HepG2 (cell line): ENCODE data around the gene P2RX1. TPM values are rescaled to one million over a fixed set of nuclear protein-coding genes. Genes with fewer than 3 reads are reported as not detected.

ENCODE experiments used
- ARNTL ChIP-seq: sonication (generic); formaldehyde crosslinking; IDR thresholded peaks from 2 replicates; pipeline ENCODE4 v1.4.0; 2020; ENCODE audit warnings: mild to moderate bottlenecking, missing genetic modification reagents
- ATAD3A ChIP-seq: sonication (generic); formaldehyde crosslinking; IDR thresholded peaks from 2 replicates; pipeline ENCODE4 v1.4.0; 2020; ENCODE audit warnings: missing genetic modification reagents
- ATF4 ChIP-seq, 2 experiments: fragments of 450-650 bp in 1 of 2; sonication (generic) in 1 of 2; formaldehyde crosslinking; IDR thresholded peaks; 2 replicates each; pipeline versions ENCODE4 v1.5.0 to v1.8.0; 2020 to 2022; ENCODE audit warnings: mild to moderate bottlenecking in 1 of 2, missing genetic modification reagents in 1 of 2
- CEBPB ChIP-seq: IDR thresholded peaks from 2 replicates; pipeline ENCODE4 v1.6.1; 2011; ENCODE audit warnings: low read depth, low read length, improper control_type of control experiment, borderline replicate concordance
- KDM2A ChIP-seq: sonication (generic); formaldehyde crosslinking; IDR thresholded peaks from 2 replicates; pipeline ENCODE4 v1.4.0; 2020; ENCODE audit warnings: low read depth, missing genetic modification reagents, borderline replicate concordance
- MYC ChIP-seq: sonication (generic); formaldehyde crosslinking; IDR thresholded peaks from 2 replicates; pipeline ENCODE4 v1.9.0; 2021; ENCODE audit warnings: missing genetic modification reagents, borderline replicate concordance
- NRL ChIP-seq: sonication (generic); formaldehyde crosslinking; IDR thresholded peaks from 2 replicates; pipeline ENCODE4 v1.5.0; 2020; ENCODE audit warnings: missing genetic modification reagents, mild to moderate bottlenecking, moderate library complexity, borderline replicate concordance
- SSRP1 ChIP-seq: IDR thresholded peaks from 2 replicates; pipeline ENCODE4 v1.6.1; 2016; ENCODE audit warnings: control low read depth
- ZNF496 ChIP-seq: sonication (generic); formaldehyde crosslinking; IDR thresholded peaks from 2 replicates; pipeline ENCODE4 v1.8.1; 2023; ENCODE audit warnings: mild to moderate bottlenecking, moderate library complexity, missing genetic modification reagents; ENCODE audit not compliant: insufficient replicate concordance
- ZNF616 ChIP-seq: sonication (generic); formaldehyde crosslinking; IDR thresholded peaks from 2 replicates; pipeline ENCODE4 v1.5.0; 2020; ENCODE audit warnings: low read depth, mild to moderate bottlenecking, missing genetic modification reagents
- ZNF644 ChIP-seq: IDR thresholded peaks from 2 replicates; pipeline ENCODE4 v1.6.1; 2016; ENCODE audit warnings: low read depth
- ZSCAN9 ChIP-seq: IDR thresholded peaks from 2 replicates; pipeline ENCODE4 v1.6.1; 2016; ENCODE audit warnings: borderline replicate concordance
- polyA plus RNA-seq, 8 experiments: library from polyadenylated mRNA; depleted of rRNA in 3 of 8; stranded (reverse) in 7 of 8; unstranded in 1 of 8; fragments of >200 nt; fragmentation: Illumina TruSeq in 4 of 8; extraction: Trizol in 4 of 8; gene quantifications; 2 replicates each; pipeline versions ENCODE4 v1.2.1 to v1.2.3, GENCODE V29; 2011 to 2016; ENCODE audit warnings: low read depth in 4 of 8, missing spikeins in 1 of 8, mixed read lengths in 1 of 8; ENCODE audit not compliant: insufficient read depth in 1 of 8
- total RNA-seq, 5 experiments: library from RNA; depleted of rRNA; stranded (reverse); fragments of >200 nt; fragmentation: Illumina TruSeq; extraction: Trizol; gene quantifications; 2 replicates each; pipeline ENCODE4 v1.2.3, GENCODE V29; 2016; ENCODE audit warnings: low read depth in 1 of 5
- TF ChIP-seq, protein P1 (sequence below): IDR thresholded peaks from 2 replicates; pipeline ENCODE4 v1.6.1; 2016; ENCODE audit warnings: missing compliant biosample characterization, missing genetic modification reagents, borderline replicate concordance
- TF ChIP-seq, protein P2 (sequence below): sonication (generic); formaldehyde crosslinking; IDR thresholded peaks from 2 replicates; pipeline ENCODE4 v1.4.0; 2020; ENCODE audit warnings: mild to moderate bottlenecking, missing genetic modification reagents, borderline replicate concordance
- TF ChIP-seq, protein P3 (sequence below): sonication (generic); formaldehyde crosslinking; IDR thresholded peaks from 2 replicates; pipeline ENCODE4 v1.4.0; 2020; ENCODE audit warnings: missing genetic modification reagents
- TF ChIP-seq, protein P4 (sequence below): sonication (generic); formaldehyde crosslinking; IDR thresholded peaks from 2 replicates; pipeline ENCODE4 v1.8.1; 2023; ENCODE audit warnings: mild to moderate bottlenecking, missing genetic modification reagents, borderline replicate concordance
- TF ChIP-seq, protein P5 (sequence below): sonication (generic); formaldehyde crosslinking; IDR thresholded peaks from 2 replicates; pipeline ENCODE4 v1.5.0; 2020; ENCODE audit warnings: mild to moderate bottlenecking, missing genetic modification reagents, moderate library complexity

The P2RX1 gene
- total and polyA plus RNA-seq, 2 of the 13 experiments (the other 11 are each of a cell fraction or from before 2014, with no cell fraction given), result 0.04 to 0.50 TPM

DNA sequence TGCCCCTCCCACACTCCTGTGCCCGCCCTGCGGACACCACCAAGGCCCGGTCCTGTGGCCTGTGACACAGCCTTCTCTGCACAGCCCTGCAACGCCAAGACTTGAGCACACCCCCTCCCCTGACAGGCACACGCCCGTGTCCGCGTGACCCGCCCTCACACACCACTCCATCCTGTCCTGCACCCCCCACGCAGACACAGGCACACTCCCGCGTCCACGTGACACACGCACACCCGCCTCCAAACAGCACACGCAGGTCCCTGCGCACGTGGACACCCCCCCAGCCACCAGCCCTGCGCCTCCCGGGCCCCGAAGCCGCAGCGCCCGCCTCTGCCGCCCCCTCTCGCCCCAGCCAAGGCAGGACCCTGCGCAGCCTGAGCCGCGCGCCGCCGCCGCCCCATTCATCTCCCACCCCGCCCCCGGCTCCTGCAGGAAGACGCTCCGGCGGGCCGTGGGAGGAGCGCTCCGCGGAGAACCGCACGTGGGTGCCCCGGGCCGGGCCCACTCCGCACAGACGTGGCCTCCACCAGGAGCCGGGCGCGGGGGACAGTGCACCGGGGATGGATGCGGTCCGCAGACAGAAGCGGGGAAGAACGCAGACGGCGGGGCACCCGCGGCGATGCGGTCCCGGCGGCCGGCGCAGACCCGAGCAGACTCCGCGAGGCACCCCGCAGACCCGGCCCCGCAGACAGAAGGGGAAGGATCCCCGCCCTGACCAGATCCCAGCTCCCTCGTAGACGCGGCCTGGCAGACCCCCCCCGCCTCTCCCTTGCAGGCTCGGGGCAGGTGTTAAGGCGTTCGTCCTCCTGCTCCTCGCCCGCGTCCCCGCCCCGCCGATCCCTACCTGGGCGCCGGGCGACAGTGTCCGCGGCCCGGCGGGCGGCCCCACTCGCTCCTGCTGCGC lies 23.9 kb downstream of the P2RX1 start (continued):
- TF ChIP-seq, protein P1, sequence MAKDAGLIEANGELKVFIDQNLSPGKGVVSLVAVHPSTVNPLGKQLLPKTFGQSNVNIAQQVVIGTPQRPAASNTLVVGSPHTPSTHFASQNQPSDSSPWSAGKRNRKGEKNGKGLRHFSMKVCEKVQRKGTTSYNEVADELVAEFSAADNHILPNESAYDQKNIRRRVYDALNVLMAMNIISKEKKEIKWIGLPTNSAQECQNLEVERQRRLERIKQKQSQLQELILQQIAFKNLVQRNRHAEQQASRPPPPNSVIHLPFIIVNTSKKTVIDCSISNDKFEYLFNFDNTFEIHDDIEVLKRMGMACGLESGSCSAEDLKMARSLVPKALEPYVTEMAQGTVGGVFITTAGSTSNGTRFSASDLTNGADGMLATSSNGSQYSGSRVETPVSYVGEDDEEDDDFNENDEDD (CRISPR knock-in tag), result no peak
- TF ChIP-seq, protein P2, sequence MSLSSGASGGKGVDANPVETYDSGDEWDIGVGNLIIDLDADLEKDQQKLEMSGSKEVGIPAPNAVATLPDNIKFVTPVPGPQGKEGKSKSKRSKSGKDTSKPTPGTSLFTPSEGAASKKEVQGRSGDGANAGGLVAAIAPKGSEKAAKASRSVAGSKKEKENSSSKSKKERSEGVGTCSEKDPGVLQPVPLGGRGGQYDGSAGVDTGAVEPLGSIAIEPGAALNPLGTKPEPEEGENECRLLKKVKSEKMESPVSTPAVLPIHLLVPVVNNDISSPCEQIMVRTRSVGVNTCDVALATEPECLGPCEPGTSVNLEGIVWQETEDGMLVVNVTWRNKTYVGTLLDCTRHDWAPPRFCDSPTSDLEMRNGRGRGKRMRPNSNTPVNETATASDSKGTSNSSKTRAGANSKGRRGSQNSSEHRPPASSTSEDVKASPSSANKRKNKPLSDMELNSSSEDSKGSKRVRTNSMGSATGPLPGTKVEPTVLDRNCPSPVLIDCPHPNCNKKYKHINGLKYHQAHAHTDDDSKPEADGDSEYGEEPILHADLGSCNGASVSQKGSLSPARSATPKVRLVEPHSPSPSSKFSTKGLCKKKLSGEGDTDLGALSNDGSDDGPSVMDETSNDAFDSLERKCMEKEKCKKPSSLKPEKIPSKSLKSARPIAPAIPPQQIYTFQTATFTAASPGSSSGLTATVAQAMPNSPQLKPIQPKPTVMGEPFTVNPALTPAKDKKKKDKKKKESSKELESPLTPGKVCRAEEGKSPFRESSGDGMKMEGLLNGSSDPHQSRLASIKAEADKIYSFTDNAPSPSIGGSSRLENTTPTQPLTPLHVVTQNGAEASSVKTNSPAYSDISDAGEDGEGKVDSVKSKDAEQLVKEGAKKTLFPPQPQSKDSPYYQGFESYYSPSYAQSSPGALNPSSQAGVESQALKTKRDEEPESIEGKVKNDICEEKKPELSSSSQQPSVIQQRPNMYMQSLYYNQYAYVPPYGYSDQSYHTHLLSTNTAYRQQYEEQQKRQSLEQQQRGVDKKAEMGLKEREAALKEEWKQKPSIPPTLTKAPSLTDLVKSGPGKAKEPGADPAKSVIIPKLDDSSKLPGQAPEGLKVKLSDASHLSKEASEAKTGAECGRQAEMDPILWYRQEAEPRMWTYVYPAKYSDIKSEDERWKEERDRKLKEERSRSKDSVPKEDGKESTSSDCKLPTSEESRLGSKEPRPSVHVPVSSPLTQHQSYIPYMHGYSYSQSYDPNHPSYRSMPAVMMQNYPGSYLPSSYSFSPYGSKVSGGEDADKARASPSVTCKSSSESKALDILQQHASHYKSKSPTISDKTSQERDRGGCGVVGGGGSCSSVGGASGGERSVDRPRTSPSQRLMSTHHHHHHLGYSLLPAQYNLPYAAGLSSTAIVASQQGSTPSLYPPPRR, result no peak
- TF ChIP-seq ZNF496 (no peak), CEBPB (no peak), ZNF644 (CRISPR knock-in tag) (no peak), MYC (CRISPR knock-in tag) (peak; percentile 58), ARNTL (CRISPR knock-in tag) (peak; percentile 91), ZSCAN9 (CRISPR knock-in tag) (no peak), NRL (CRISPR knock-in tag) (peak; percentile 17; the same call in 1 of the 2 replicates), SSRP1 (CRISPR knock-in tag) (no peak), ZNF616 (CRISPR knock-in tag) (no peak), KDM2A (CRISPR knock-in tag) (no peak), ATAD3A (CRISPR knock-in tag) (no peak), ATF4 (CRISPR knock-in tag; IDR thresholded peaks at IDR 0.05) (no peak)
- TF ChIP-seq, protein P3, sequence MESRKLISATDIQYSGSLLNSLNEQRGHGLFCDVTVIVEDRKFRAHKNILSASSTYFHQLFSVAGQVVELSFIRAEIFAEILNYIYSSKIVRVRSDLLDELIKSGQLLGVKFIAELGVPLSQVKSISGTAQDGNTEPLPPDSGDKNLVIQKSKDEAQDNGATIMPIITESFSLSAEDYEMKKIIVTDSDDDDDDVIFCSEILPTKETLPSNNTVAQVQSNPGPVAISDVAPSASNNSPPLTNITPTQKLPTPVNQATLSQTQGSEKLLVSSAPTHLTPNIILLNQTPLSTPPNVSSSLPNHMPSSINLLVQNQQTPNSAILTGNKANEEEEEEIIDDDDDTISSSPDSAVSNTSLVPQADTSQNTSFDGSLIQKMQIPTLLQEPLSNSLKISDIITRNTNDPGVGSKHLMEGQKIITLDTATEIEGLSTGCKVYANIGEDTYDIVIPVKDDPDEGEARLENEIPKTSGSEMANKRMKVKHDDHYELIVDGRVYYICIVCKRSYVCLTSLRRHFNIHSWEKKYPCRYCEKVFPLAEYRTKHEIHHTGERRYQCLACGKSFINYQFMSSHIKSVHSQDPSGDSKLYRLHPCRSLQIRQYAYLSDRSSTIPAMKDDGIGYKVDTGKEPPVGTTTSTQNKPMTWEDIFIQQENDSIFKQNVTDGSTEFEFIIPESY (CRISPR knock-in tag), result no peak
- TF ChIP-seq, protein P4, sequence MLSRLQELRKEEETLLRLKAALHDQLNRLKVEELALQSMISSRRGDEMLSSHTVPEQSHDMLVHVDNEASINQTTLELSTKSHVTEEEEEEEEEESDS (CRISPR knock-in tag), result no peak
- TF ChIP-seq, protein P5, sequence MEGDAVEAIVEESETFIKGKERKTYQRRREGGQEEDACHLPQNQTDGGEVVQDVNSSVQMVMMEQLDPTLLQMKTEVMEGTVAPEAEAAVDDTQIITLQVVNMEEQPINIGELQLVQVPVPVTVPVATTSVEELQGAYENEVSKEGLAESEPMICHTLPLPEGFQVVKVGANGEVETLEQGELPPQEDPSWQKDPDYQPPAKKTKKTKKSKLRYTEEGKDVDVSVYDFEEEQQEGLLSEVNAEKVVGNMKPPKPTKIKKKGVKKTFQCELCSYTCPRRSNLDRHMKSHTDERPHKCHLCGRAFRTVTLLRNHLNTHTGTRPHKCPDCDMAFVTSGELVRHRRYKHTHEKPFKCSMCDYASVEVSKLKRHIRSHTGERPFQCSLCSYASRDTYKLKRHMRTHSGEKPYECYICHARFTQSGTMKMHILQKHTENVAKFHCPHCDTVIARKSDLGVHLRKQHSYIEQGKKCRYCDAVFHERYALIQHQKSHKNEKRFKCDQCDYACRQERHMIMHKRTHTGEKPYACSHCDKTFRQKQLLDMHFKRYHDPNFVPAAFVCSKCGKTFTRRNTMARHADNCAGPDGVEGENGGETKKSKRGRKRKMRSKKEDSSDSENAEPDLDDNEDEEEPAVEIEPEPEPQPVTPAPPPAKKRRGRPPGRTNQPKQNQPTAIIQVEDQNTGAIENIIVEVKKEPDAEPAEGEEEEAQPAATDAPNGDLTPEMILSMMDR, result peak; percentile 41; the same call in 1 of the 2 replicates
